ENCODE measurements around the gene C2orf74. TPM values are rescaled to one million over a fixed set of nuclear protein-coding genes. Genes with fewer than 3 reads are reported as not detected.

The C2orf74 gene
- total and polyA plus RNA-seq, 2 experiments from 2014 or later = 5.7 to 21.5 TPM

DNA sequence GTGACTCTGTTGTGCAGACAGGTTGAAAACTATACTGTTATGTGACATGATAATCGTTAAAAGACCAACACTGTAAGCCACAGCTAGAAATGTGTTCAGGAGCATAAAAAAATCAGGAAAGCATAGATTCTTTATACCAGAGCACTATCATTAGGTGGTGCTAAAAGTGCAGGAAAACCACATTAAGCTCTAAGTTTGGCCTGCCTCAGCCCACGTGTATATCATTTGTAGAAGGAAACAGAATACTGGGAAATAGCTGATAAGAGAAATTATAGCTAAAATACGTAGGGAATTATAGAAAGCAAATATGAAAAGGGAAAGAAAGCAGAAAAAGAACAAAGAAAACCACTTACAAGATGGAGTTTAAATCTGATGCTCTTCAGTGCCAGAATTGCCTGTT is 26.5 kb upstream of the C2orf74 start:
- H3K36me3 Mint-ChIP-seq (ENCODE audit: low read depth) = no peaks in the 10 kb centered on the region
- Histone ChIP-seq H3F3A (replicated peaks; ENCODE audit: low read depth) (no peaks in the 10 kb centered on the region), H2AFZ (no peak overlapping the region), H3K9me2 (ENCODE audit: insufficient read depth) (no peaks in the 10 kb centered on the region), H3K4me3 (no peak overlapping the region), H3K4me2 (no peak overlapping the region), H3K27me3 (ENCODE audit: insufficient read depth) (no peaks in the 10 kb centered on the region), H3K27ac (ENCODE audit: low read depth) (no peak overlapping the region), H3K79me2 (replicated peaks; ENCODE audit: insufficient read depth) (no peaks in the 10 kb centered on the region), H4K20me1 (replicated peaks; ENCODE audit: insufficient read depth) (no peaks in the 10 kb centered on the region), H3K4me1 (ENCODE audit: insufficient read depth) (no peaks in the 10 kb centered on the region), H3K36me3 (ENCODE audit: insufficient read depth) (no peaks in the 10 kb centered on the region)
- no peaks in the 10 kb centered on the region for H3K27me3 Mint-ChIP-seq (ENCODE audit: insufficient read depth, low read depth, poor library complexity)
- H3K9me3 Mint-ChIP-seq = no peaks in the 10 kb centered on the region
- DNase-seq (ENCODE audit: low spot score) (peak; percentile 6), ATAC-seq (no peak)
- no peak overlapping the region for H3K27ac Mint-ChIP-seq
- TF ChIP-seq, protein P1, sequence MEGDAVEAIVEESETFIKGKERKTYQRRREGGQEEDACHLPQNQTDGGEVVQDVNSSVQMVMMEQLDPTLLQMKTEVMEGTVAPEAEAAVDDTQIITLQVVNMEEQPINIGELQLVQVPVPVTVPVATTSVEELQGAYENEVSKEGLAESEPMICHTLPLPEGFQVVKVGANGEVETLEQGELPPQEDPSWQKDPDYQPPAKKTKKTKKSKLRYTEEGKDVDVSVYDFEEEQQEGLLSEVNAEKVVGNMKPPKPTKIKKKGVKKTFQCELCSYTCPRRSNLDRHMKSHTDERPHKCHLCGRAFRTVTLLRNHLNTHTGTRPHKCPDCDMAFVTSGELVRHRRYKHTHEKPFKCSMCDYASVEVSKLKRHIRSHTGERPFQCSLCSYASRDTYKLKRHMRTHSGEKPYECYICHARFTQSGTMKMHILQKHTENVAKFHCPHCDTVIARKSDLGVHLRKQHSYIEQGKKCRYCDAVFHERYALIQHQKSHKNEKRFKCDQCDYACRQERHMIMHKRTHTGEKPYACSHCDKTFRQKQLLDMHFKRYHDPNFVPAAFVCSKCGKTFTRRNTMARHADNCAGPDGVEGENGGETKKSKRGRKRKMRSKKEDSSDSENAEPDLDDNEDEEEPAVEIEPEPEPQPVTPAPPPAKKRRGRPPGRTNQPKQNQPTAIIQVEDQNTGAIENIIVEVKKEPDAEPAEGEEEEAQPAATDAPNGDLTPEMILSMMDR (conservative IDR thresholded peaks at IDR 0.05; ENCODE audit: low read depth in 2 of 2) = peak; percentile 35 to 56
- TF ChIP-seq STAT1 (IDR thresholded peaks at IDR 0.05; ENCODE audit: unreplicated experiment) (no peak), ZNF331 (CRISPR knock-in tag; IDR thresholded peaks at IDR 0.05; ENCODE audit: low read depth) (no peak)
- TF ChIP-seq, protein P2, sequence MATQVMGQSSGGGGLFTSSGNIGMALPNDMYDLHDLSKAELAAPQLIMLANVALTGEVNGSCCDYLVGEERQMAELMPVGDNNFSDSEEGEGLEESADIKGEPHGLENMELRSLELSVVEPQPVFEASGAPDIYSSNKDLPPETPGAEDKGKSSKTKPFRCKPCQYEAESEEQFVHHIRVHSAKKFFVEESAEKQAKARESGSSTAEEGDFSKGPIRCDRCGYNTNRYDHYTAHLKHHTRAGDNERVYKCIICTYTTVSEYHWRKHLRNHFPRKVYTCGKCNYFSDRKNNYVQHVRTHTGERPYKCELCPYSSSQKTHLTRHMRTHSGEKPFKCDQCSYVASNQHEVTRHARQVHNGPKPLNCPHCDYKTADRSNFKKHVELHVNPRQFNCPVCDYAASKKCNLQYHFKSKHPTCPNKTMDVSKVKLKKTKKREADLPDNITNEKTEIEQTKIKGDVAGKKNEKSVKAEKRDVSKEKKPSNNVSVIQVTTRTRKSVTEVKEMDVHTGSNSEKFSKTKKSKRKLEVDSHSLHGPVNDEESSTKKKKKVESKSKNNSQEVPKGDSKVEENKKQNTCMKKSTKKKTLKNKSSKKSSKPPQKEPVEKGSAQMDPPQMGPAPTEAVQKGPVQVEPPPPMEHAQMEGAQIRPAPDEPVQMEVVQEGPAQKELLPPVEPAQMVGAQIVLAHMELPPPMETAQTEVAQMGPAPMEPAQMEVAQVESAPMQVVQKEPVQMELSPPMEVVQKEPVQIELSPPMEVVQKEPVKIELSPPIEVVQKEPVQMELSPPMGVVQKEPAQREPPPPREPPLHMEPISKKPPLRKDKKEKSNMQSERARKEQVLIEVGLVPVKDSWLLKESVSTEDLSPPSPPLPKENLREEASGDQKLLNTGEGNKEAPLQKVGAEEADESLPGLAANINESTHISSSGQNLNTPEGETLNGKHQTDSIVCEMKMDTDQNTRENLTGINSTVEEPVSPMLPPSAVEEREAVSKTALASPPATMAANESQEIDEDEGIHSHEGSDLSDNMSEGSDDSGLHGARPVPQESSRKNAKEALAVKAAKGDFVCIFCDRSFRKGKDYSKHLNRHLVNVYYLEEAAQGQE (IDR thresholded peaks at IDR 0.05; ENCODE audit: unreplicated experiment) = no peak
- no peaks in the 10 kb centered on the region for H3K4me1 Mint-ChIP-seq
- H3K4me3 Mint-ChIP-seq = no peak overlapping the region

GRCh38 chr2:61138859-61139258 is 23.1 kb upstream of the C2orf74 start:
- Histone ChIP-seq H3K27me3 (ENCODE audit: insufficient read depth) (no peaks in the 10 kb centered on the region), H3K4me2 (no peak overlapping the region), H3K9me2 (ENCODE audit: insufficient read depth) (no peaks in the 10 kb centered on the region), H3F3A (replicated peaks; ENCODE audit: low read depth) (no peaks in the 10 kb centered on the region), H3K4me1 (ENCODE audit: insufficient read depth) (no peaks in the 10 kb centered on the region), H3K27ac (ENCODE audit: low read depth) (no peak overlapping the region), H3K4me3 (no peak overlapping the region), H4K20me1 (replicated peaks; ENCODE audit: insufficient read depth) (no peaks in the 10 kb centered on the region), H3K79me2 (replicated peaks; ENCODE audit: insufficient read depth) (no peaks in the 10 kb centered on the region), H3K36me3 (ENCODE audit: insufficient read depth) (no peaks in the 10 kb centered on the region), H2AFZ (no peak overlapping the region)
- Mint-ChIP-seq H3K27ac (no peak overlapping the region), H3K9me3 (no peaks in the 10 kb centered on the region), H3K4me1 (no peaks in the 10 kb centered on the region), H3K4me3 (no peak overlapping the region), H3K36me3 (ENCODE audit: low read depth) (no peaks in the 10 kb centered on the region), H3K27me3 (ENCODE audit: insufficient read depth, low read depth, poor library complexity) (peaks cover 1% of the 10 kb centered on the region)
- DNase-seq (ENCODE audit: low spot score) (no peak), ATAC-seq (no peak)
- TF ChIP-seq EZH2 (IDR thresholded peaks at IDR 0.05; ENCODE audit: low read depth, unreplicated experiment) (no peak), ZNF331 (CRISPR knock-in tag; IDR thresholded peaks at IDR 0.05; ENCODE audit: low read depth) (no peak), EZH2phosphoT487 (IDR thresholded peaks at IDR 0.05; ENCODE audit: unreplicated experiment) (no peak), JUNB (IDR thresholded peaks at IDR 0.05; ENCODE audit: unreplicated experiment) (no peak), ZNF114 (CRISPR knock-in tag; IDR thresholded peaks at IDR 0.05) (no peak), ZNF462 (CRISPR knock-in tag; IDR thresholded peaks at IDR 0.05) (no peak)
- TF ChIP-seq, protein P3, sequence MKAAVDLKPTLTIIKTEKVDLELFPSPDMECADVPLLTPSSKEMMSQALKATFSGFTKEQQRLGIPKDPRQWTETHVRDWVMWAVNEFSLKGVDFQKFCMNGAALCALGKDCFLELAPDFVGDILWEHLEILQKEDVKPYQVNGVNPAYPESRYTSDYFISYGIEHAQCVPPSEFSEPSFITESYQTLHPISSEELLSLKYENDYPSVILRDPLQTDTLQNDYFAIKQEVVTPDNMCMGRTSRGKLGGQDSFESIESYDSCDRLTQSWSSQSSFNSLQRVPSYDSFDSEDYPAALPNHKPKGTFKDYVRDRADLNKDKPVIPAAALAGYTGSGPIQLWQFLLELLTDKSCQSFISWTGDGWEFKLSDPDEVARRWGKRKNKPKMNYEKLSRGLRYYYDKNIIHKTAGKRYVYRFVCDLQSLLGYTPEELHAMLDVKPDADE (IDR thresholded peaks at IDR 0.05) = no peak

Data from GM23338 (cell line).